Upper lobe of left lung (tissue), 6 donors: ENCODE data around the gene NPIPB8. TPM values are rescaled to one million over a fixed set of nuclear protein-coding genes. Genes with fewer than 3 reads are reported as not detected.
"Not testable (repeated sequence)": the region's sequence is repeated elsewhere in the genome, so short reads cannot be mapped to it uniquely, and the experiment has no call there.

Experiments
- ATAC-seq, 2 donors: fragments of 200-7000 bp; cut with Tn5 transposase; one replicate each; pipeline ENCODE4 v1.9.1; 2022; ENCODE audit warnings: mild to moderate bottlenecking in 2 of 2, moderate library complexity in 2 of 2; ENCODE audit not compliant: low FRiP score in 2 of 2
- DNase-seq, 2 donors: peaks; one replicate each; pipeline ENCODE4 v3.0.0-alpha.2; 2019 to 2020
- H3K27ac ChIP-seq, 4 donors: fragments of 200-600 bp; sonication (generic); one replicate each; pipeline ENCODE4 v1.5.1; 2016 to 2019
- H3K27me3 ChIP-seq, 4 donors: fragments of 200-600 bp; sonication (generic); one replicate each; pipeline ENCODE4 v1.5.1; 2017 to 2019
- H3K36me3 ChIP-seq, 4 donors: fragments of 200-600 bp; sonication (generic); one replicate each; pipeline ENCODE4 v1.5.1; 2016 to 2019
- H3K4me1 ChIP-seq, 4 donors: fragments of 200-600 bp; sonication (generic); one replicate each; pipeline ENCODE4 v1.5.1; 2018 to 2019
- H3K4me3 ChIP-seq, 4 donors: fragments of 200-600 bp; sonication (generic); one replicate each; pipeline ENCODE4 v1.5.1; 2017 to 2019; ENCODE audit warnings: mild to moderate bottlenecking in 2 of 4, moderate library complexity in 1 of 4
- H3K9me3 ChIP-seq, 4 donors: fragments of 200-600 bp; sonication (generic); one replicate each; pipeline ENCODE4 v1.5.1; 2018 to 2019
- EP300 ChIP-seq, 4 donors: sonication (generic); formaldehyde crosslinking; IDR thresholded peaks; one replicate each; pipeline ENCODE4 v1.5.1; 2017; ENCODE audit warnings: antibody characterized with exemption in 4 of 4, control low read depth in 2 of 4
- POLR2A ChIP-seq, 4 donors: fragments of 450-650 bp; IDR thresholded peaks; one replicate each; pipeline ENCODE4 v1.5.1; 2016 to 2017; ENCODE audit warnings: antibody characterized with exemption in 4 of 4, mild to moderate bottlenecking in 2 of 4
- POLR2AphosphoS5 ChIP-seq, 2 donors: sonication (generic); formaldehyde crosslinking; IDR thresholded peaks; one replicate each; pipeline ENCODE4 v1.5.1; 2017; ENCODE audit warnings: antibody characterized with exemption in 2 of 2
- WGBS, 2 donors: methylation state at CpG; one replicate each; pipeline ENCODE4 v1.1.5; 2017 to 2018; 5-methylcytosine and 5-hydroxymethylcytosine counted together
- total RNA-seq, 6 donors: library from RNA; depleted of rRNA in 4 of 6; stranded (reverse); fragments of >200 nt in 4 of 6; gene quantifications; one replicate each; pipeline versions ENCODE4 v1.1.0 to v1.2.1, GENCODE V29; 2016 to 2021
- TF ChIP-seq, protein P1 (sequence below), 6 experiments: fragments of 450-650 bp in 4 of 6; fragments of 200-600 bp in 2 of 6; sonication (generic) in 2 of 6; IDR thresholded peaks; one replicate each; pipeline ENCODE4 v1.5.1; 2016 to 2019; ENCODE audit warnings: antibody characterized with exemption in 6 of 6
- donor health status: DM: no; HTN: no; CAD: no; lungs with moderate emphysema.
- donor health status: DM: no; HTN: yes; CAD: no; lungs with severe emphysema.

NPIPB8 gene
- total RNA-seq, 6 donors from 2014 or later = 0.67 to 2.3 TPM; not detected in 4

DNA sequence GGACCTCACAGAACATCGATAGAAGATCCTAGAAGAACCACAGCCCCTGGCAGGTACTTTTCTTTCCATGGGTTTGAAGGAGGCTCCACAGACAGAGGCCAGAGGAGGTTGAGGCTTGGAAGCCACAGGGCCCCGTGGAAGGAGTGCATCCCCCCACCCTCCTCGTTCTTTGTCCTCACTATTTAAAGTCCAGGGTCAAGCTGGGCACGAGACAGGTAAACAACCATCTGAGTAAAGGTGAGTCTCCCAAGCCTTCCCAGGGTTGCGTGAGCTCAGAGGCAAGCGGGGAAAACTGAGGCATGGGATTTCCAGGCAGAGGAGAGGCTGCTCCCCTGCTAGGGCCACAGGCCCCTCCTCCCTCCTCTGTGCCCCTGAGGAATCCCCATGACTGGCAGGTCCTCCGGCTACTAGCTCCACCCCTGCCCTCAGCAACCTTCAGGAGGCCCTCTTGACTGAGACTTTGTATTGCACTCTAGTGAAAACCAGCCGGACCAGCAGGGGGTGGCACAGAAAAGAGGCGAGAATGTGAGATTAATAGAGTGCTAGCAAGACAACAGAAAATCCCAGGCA lies 40.1 kb upstream of the NPIPB8 start:
- ATAC-seq = peak in 1 of 2 donors; percentile 54

DNA sequence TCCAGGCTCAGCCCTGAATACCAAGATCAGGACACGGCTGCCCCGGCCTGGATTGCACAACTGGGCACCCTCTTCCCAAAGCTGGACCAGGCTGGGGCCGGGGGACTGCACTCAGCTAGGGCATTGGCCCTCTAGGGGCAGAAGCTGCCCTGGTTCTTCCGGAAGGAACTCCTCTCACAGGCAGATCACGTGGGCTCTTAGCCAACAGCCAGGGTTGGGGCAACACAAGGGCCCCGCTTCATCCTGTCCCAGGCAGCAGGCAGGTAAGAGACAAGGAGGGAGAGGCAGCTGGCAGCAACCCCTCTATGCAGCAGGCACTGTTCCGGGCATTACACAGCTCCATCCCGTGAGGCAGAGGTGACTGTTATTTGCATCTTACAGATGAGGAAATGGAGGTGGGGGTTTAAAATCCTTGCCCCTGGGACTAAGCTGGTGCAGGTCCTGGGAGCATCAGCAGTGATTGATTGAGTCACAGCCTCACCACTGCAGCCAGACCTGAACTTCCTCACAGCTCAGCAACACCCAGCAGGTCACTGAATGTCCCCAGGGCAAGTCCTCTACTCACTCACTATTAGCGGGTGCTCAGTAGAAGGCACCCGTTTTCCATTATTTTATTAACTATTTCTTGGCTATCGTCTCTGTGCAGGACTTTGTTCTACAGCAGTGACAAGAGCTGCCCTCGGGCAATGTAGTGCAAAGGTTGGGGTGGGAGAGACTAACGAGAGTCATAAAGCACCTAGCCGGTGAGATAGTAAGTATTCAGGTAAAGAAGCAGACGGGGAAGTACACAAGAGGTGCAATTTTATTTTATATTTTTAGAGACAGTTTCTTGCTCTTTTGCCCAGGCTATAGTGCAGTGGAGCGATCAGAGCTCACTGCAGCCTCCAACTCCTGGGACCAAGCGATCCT lies 38.2 kb upstream of the NPIPB8 start:
- ATAC-seq = peak; percentile 56 to 76
- not testable (repeated sequence) for H3K4me3 ChIP-seq, H3K9me3 ChIP-seq, DNase-seq, H3K27me3 ChIP-seq, H3K27ac ChIP-seq, H3K36me3 ChIP-seq
- peaks cover 14 to 28% (median 21%) of the 10 kb centered on the region in 4 donors for H3K4me1 ChIP-seq
- WGBS, 2 donors = no CpG with 5 or more reads among the region's 17 CpGs

More for the DNA sequence above, 40.1 kb upstream of the NPIPB8 start:
- H3K4me3 ChIP-seq = no peak overlapping the region
- WGBS, 2 donors = 50 to 56% methylated on average over 8 of the region's 9 CpGs
- no peak for TF ChIP-seq POLR2AphosphoS5 (IDR thresholded peaks at IDR 0.05)
- no peak for TF ChIP-seq EP300 (IDR thresholded peaks at IDR 0.05)
- TF ChIP-seq POLR2A (IDR thresholded peaks at IDR 0.05) = peak in 1 of 4 donors; percentile 15
- TF ChIP-seq, protein P1, sequence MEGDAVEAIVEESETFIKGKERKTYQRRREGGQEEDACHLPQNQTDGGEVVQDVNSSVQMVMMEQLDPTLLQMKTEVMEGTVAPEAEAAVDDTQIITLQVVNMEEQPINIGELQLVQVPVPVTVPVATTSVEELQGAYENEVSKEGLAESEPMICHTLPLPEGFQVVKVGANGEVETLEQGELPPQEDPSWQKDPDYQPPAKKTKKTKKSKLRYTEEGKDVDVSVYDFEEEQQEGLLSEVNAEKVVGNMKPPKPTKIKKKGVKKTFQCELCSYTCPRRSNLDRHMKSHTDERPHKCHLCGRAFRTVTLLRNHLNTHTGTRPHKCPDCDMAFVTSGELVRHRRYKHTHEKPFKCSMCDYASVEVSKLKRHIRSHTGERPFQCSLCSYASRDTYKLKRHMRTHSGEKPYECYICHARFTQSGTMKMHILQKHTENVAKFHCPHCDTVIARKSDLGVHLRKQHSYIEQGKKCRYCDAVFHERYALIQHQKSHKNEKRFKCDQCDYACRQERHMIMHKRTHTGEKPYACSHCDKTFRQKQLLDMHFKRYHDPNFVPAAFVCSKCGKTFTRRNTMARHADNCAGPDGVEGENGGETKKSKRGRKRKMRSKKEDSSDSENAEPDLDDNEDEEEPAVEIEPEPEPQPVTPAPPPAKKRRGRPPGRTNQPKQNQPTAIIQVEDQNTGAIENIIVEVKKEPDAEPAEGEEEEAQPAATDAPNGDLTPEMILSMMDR (IDR thresholded peaks at IDR 0.05) = peak in 3 of 6 experiments; percentile 32 to 45 (median 43)
- peaks cover 14 to 28% (median 21%) of the 10 kb centered on the region in 4 donors for H3K4me1 ChIP-seq
- H3K36me3 ChIP-seq = peaks cover 0 to 8% (median 2%) of the 10 kb centered on the region in 4 donors
- no peaks in the 10 kb centered on the region for H3K27me3 ChIP-seq
- peak in 1 of 2 donors; percentile 86 for DNase-seq
- no peaks in the 10 kb centered on the region for H3K9me3 ChIP-seq
- peak overlapping the region; percentile 68 to 85 (median 82) for H3K27ac ChIP-seq

DNA sequence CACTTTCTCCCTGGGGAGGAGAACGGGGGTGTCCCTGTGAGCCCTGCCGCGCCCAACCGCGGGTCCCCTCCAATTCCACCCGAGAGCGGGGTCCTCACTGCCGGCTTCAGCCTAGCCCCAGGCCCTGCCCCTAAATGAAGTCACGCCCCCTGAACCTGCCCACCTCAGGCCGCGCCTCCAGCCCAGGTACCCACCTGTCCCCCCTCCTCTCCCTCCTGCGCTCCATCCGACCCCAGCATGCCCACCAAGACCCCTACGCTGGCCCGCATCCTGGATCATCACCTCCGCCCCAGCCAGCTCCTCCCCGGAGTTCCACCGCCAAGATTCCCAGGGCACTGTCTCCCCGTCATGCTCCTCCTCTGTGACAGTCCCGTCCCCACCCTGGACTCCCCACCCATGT lies 36.9 kb upstream of the NPIPB8 start:
- peaks cover 14 to 22% (median 18%) of the 10 kb centered on the region in 4 donors for H3K4me1 ChIP-seq
- H3K27me3 ChIP-seq, DNase-seq, H3K9me3 ChIP-seq, H3K4me3 ChIP-seq, ATAC-seq, H3K27ac ChIP-seq: not testable (repeated sequence)
- 20 to 69% methylated on average over 1 to 10 of the region's 20 CpGs for WGBS, 2 donors
- H3K36me3 ChIP-seq = peaks cover 0 to 15% (median 13%) of the 10 kb centered on the region in 4 donors

DNA sequence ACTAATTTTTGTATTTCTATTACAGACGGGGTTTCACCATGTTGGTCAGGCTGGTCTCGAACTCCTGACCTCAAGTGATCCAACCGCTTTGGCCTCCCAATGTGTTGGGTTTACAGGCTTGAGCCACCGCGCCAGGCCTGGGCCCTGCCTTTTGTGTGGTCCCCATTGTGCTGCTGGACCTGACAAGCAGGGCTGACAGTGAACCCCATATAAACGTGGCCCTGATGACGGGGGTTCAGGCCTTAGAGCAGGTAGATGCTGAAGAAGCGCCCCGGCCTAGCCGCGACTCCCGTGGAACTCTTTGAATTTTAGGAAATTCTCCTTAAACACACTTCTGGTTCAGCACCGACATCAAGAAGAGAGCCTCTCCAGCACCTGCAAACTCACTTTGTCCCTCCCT lies 36.3 kb upstream of the NPIPB8 start:
- not testable (repeated sequence) for H3K27ac ChIP-seq, H3K9me3 ChIP-seq, ATAC-seq, H3K4me3 ChIP-seq, H3K27me3 ChIP-seq
- H3K36me3 ChIP-seq = peaks cover 0 to 21% (median 19%) of the 10 kb centered on the region in 4 donors
- WGBS, 2 donors = 88 to 93% methylated on average over 11 to 13 of the region's 13 CpGs
- peak in 1 of 2 donors; percentile 71 for DNase-seq
- H3K4me1 ChIP-seq = peaks cover 8 to 16% (median 12%) of the 10 kb centered on the region in 4 donors

DNA sequence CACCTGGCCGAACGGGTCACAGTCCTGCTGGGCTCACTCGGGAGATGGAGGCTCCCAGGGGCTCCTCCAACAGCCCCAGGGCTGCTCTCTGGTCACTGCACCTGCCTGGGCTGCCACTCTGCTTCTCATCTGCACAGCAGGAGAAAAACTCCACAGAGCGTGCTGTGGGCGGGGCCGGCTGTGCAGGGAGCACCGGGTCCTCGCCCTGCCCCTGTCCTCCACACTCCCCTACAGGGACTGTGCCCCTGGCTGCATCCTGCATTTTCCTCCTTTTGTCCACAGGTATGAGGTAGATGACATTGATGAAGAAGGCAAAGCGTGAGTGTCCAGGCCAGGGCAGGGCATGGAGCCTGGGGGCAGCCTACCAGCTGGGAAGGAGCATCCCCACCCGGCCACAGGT lies 35.8 kb upstream of the NPIPB8 start:
- DNase-seq, H3K4me3 ChIP-seq, H3K9me3 ChIP-seq, H3K27ac ChIP-seq, ATAC-seq, H3K27me3 ChIP-seq: not testable (repeated sequence)
- Histone ChIP-seq H3K4me1 (peaks cover 4 to 11% (median 8%) of the 10 kb centered on the region in 4 donors), H3K36me3 (peaks cover 0 to 25% (median 23%) of the 10 kb centered on the region in 4 donors)
- 83 to 94% methylated on average over 5 of the region's 10 CpGs for WGBS, 2 donors

DNA sequence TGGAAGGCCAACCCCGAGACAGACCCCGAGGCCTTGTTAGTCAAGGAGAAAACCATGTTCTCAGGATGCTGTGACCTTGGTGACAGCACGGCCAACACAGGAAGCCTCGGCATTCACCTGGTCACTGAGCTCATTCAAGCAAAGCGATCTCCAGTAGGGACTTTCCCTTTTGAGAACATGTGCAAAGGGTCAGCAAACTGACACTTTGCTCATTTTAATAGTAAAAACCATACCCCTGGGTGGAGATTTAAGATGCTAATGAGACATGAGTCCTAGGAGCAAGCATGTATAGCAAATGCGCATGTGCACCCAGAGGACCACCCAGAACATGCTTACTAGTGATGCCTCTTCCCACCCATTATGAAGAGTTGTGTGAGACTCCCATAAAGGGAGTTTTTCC lies 35.3 kb upstream of the NPIPB8 start:
- TF ChIP-seq POLR2AphosphoS5 (IDR thresholded peaks at IDR 0.05) = no peak
- TF ChIP-seq EP300 (IDR thresholded peaks at IDR 0.05) = no peak
- no peak for TF ChIP-seq POLR2A (IDR thresholded peaks at IDR 0.05)
- Histone ChIP-seq H3K27me3 (no peaks in the 10 kb centered on the region), H3K9me3 (no peaks in the 10 kb centered on the region), H3K36me3 (peaks cover 0 to 25% (median 23%) of the 10 kb centered on the region in 4 donors), H3K4me3 (no peak overlapping the region), H3K27ac (no peak overlapping the region), H3K4me1 (peaks cover 0 to 8% (median 4%) of the 10 kb centered on the region in 4 donors)
- DNase-seq (no peak), ATAC-seq (no peak)
- 59 to 75% methylated on average over 4 of the region's 6 CpGs for WGBS, 2 donors

DNA sequence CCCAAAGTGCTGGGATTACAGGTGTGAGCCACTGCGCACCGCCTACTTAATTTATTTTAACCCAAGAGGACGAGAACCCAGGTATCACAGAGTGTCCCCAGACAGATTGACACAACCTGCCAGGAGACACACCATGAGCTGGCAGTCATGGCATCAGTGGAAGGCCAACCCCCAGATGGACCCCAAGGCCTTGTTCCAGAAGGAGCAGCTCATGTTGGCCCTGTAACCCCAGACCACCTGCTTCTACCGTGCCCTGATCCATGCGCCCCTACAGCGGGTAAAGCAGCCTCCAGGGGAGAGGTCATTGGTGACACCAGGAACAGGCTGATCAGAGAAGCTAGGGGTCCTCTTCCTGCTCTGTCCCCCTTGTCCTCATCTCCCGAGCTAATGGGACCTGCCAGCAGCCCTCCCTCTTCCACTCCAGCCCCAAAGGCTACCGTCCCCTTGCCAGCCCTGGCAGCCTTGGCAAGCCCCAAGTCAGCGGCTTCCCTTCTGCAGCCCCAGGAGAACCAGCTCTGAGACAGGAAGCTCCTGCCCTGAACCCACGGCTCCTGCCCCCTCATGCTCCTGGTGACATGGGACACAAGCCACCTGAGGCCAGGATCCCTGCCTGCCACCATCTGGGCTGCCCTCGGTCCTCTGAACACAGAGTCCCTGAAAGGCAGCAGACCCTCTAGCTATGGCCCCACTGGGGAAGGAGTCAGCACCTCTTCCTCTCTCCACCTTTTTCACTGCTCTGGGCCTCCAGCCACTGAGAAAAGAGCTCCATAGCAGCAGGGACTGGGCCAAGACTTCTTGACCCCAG lies 34.3 kb upstream of the NPIPB8 start:
- H3K4me3 ChIP-seq = no peak overlapping the region
- H3K9me3 ChIP-seq = no peaks in the 10 kb centered on the region
- H3K4me1 ChIP-seq = peaks cover 7 to 12% (median 10%) of the 10 kb centered on the region in 4 donors
- peaks cover 0 to 30% (median 26%) of the 10 kb centered on the region in 4 donors for H3K36me3 ChIP-seq
- H3K27ac ChIP-seq = peak overlapping the region in 1 of 4 donors; percentile 5
- DNase-seq = peak in 1 of 2 donors; percentile 44
- no peak for ATAC-seq
- 86 to 88% methylated on average over 10 to 11 of the region's 11 CpGs for WGBS, 2 donors
- TF ChIP-seq EP300 (IDR thresholded peaks at IDR 0.05) = no peak
- no peak for TF ChIP-seq POLR2A (IDR thresholded peaks at IDR 0.05)
- TF ChIP-seq POLR2AphosphoS5 (IDR thresholded peaks at IDR 0.05) = no peak
- TF ChIP-seq, protein P1 (IDR thresholded peaks at IDR 0.05) = no peak
- no peaks in the 10 kb centered on the region for H3K27me3 ChIP-seq
